MCF 10A (cell line): ENCODE measurements around the gene ABHD15. TPM values are rescaled to one million over a fixed set of nuclear protein-coding genes. Genes with fewer than 3 reads are reported as not detected.

Experiments used
- BruUV-seq: library from RNA; stranded (reverse); fragments of 400-500 nt; replicated peaks from 2 replicates; lab custom pipeline; 2021; lab: Mats Ljungman, UMichigan
- CTCF ChIA-PET: fragments of 300-600 bp; sonication (Branson Sonifier 250); formaldehyde crosslinking; extraction: SDS; loops from one replicate; lab custom pipeline; 2021; ENCODE audit warnings: antibody characterized with exemption, inconsistent platforms; lab: Yijun Ruan, JAX
- POLR2A ChIA-PET: fragments of 300-600, 350-650 bp; sonication (Branson Sonifier 250); formaldehyde crosslinking; extraction: SDS; loops from one replicate; lab custom pipeline; 2020; ENCODE audit warnings: antibody characterized with exemption, inconsistent platforms; lab: Yijun Ruan, JAX
- DNase-seq: peaks from one replicate; pipeline ENCODE4 v3.0.0-alpha.2; 2018; ENCODE audit not compliant: unreplicated experiment
- H3K27ac Mint-ChIP-seq: one replicate; pipeline ENCODE4 v1.8.0; 2022; ENCODE audit warnings: mild to moderate bottlenecking, low read depth, mixed read lengths; ENCODE audit not compliant: unreplicated experiment
- H3K27me3 Mint-ChIP-seq: one replicate; pipeline ENCODE4 v1.8.0; 2022; ENCODE audit warnings: mixed read lengths; ENCODE audit not compliant: insufficient read depth, unreplicated experiment
- H3K36me3 Mint-ChIP-seq: one replicate; pipeline ENCODE4 v1.8.0; 2022; ENCODE audit warnings: mild to moderate bottlenecking, moderate library complexity, mixed read lengths; ENCODE audit not compliant: insufficient read depth, unreplicated experiment
- H3K4me1 Mint-ChIP-seq: one replicate; pipeline ENCODE4 v1.8.0; 2022; ENCODE audit warnings: mixed read lengths; ENCODE audit not compliant: insufficient read depth, unreplicated experiment
- H3K4me3 Mint-ChIP-seq: one replicate; pipeline ENCODE4 v1.8.0; 2022; ENCODE audit warnings: mild to moderate bottlenecking, moderate library complexity, mixed read lengths; ENCODE audit not compliant: unreplicated experiment
- H3K9me3 Mint-ChIP-seq: one replicate; pipeline ENCODE4 v1.8.0; 2022; ENCODE audit warnings: mixed read lengths; ENCODE audit not compliant: unreplicated experiment
- intact Hi-C: fragments of 100-400 bp; cut with micrococcal nuclease; formaldehyde crosslinking; loops from 2 replicates; pipeline ENCODE4 v1.14.1; 2022
- total RNA-seq: library from RNA; stranded (reverse); gene quantifications from 2 replicates; pipeline ENCODE4 v1.2.3, GENCODE V29; 2022
- TF ChIP-seq, protein P1 (sequence below): fragments of 200-600 bp; IDR thresholded peaks from one replicate; pipeline ENCODE4 v1.8.0; 2022; ENCODE audit warnings: antibody characterized with exemption, mild to moderate bottlenecking; ENCODE audit not compliant: unreplicated experiment

Gene ABHD15
- total RNA-seq, 1 experiment from 2014 or later: 2.8 TPM

DNA sequence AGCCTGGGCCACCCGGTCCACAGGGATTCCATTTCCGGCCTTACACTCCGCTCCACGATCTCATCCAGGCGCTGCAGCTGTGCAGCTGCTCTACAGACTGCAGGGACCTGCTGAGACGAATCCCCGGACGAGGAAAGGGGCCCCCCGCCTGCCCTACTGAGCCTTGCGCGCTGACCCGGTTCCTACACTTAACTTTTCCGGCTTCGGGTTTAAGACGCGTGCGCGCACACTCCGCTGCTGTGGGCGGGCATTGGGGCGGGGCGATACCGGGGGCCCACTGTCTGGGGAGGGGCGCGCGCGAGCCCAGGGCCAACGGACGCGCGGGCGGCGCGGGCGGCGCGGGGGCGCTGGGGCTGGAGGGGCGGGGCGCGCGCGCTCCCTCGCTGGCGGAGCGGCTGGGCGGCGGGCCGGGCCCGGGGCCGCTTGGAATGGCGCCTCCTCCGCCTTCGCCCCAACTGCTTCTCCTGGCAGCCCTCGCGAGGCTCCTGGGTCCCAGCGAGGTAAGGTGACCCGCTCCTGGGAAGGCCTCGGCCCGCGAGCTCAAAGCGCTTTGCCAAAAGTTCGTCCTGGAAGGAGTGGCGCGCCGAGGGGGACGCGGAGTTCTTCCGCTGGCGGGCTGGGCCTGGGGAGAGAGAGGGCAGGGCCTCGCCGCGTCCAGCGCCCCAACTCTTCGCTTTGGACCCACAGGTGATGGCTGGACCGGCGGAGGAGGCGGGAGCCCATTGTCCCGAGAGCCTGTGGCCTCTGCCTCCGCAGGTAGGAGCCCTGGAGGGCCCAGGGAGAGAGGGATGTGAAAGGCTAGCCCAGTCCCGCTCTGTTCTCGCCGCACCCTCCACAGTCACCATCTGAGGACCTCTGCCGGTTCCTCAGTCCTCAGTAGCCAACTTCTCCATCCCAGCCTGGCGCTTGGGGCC lies 1.8 kb upstream of the ABHD15 start, which contains the start of gene TP53I13:
TSS of gene TP53I13 (plus strand) at position 371 of the 914 bp plus-strand sequence. CDS start at position 429, 58 bp downstream.
- peak within 1 kb of the TSS; percentile 78 for H3K27ac Mint-ChIP-seq
- CTCF ChIA-PET: interaction anchor here (0.6 to 9.2 kb wide), 7 partner anchors 13 to 199 kb away, joined by 3 to 57 read pairs (median 4); partner anchors contain the start of gene ANKRD13B
- POLR2A ChIA-PET: interaction anchor here (0.6 to 5.8 kb wide), 21 partner anchors 13 to 422 kb away, joined by 3 to 43 read pairs (median 4); partner anchors contain the start of genes ANKRD13B, NUFIP2, SSH2 and TAOK1
- TF ChIP-seq, protein P1, sequence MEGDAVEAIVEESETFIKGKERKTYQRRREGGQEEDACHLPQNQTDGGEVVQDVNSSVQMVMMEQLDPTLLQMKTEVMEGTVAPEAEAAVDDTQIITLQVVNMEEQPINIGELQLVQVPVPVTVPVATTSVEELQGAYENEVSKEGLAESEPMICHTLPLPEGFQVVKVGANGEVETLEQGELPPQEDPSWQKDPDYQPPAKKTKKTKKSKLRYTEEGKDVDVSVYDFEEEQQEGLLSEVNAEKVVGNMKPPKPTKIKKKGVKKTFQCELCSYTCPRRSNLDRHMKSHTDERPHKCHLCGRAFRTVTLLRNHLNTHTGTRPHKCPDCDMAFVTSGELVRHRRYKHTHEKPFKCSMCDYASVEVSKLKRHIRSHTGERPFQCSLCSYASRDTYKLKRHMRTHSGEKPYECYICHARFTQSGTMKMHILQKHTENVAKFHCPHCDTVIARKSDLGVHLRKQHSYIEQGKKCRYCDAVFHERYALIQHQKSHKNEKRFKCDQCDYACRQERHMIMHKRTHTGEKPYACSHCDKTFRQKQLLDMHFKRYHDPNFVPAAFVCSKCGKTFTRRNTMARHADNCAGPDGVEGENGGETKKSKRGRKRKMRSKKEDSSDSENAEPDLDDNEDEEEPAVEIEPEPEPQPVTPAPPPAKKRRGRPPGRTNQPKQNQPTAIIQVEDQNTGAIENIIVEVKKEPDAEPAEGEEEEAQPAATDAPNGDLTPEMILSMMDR: no peak
- BruUV-seq: no TSS peak
- H3K4me3 Mint-ChIP-seq: peak within 1 kb of the TSS; percentile 80
- H3K27me3 Mint-ChIP-seq: no peaks in the 10 kb centered on the region
- H3K36me3 Mint-ChIP-seq: peaks cover 15% of the 10 kb centered on the region
- peaks cover 14% of the 10 kb centered on the region for H3K4me1 Mint-ChIP-seq
- DNase-seq: peak; percentile 78
- H3K9me3 Mint-ChIP-seq: no peaks in the 10 kb centered on the region
- intact Hi-C loops: loop anchor here (2.0 kb wide), 1 partner anchor 22 kb away; no protein-coding TSS in a partner anchor

DNA sequence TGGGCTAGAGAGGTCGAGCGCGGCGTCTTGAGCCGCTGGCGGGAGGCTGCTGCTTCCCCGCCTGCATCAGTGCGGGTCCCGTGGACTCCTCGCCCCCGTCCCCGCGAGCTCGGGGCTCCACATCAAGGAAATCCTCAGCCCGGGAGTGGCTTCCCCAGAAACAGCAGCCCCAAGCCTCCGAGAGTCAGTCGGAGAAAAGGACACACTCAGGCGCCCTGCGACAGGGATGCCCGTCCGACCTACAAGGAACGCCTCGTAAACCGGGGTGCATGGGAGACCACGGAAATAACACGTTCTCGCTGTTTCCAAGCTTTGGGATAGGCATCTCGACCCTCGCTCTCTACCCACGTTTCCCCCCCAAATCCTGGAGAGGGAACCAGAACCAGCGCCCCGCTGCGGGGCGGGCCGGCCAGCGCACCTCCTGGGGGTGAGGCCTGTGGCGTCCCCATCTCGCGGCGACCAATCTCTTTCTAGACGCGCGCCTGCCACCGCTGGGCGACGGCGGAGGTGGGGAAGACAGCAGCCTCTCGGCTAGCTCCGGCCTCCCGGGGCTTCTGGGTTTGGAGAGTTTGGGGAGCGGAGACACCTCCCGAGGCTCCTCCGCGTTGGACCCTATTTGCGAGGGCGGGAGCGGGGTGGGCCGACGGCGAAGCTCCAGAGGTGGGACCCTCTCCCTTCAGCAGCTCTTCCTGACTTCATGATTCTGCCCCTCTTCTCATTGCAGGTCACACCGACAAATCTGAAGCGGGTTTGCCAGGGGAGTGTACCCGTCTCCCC lies 905 bp upstream of the ABHD15 start:
- BruUV-seq: TSS peak; percentile 32
- no peaks in the 10 kb centered on the region for H3K27me3 Mint-ChIP-seq
- ChIA-PET POLR2A (interaction anchor here (0.6 to 5.8 kb wide), 20 partner anchors 12 to 423 kb away, joined by 3 to 43 read pairs (median 4); partner anchors contain the start of genes ANKRD13B, NUFIP2, SSH2 and TAOK1), CTCF (interaction anchor here (0.5 to 9.2 kb wide), 7 partner anchors 14 to 632 kb away, joined by 3 to 57 read pairs (median 3); partner anchors contain the start of gene ANKRD13B)
- peak overlapping the region; percentile 80 for H3K4me3 Mint-ChIP-seq
- intact Hi-C loops: loop anchor here (2.0 kb wide), 1 partner anchor 23 kb away; no protein-coding TSS in a partner anchor
- DNase-seq: peak; percentile 59
- TF ChIP-seq, protein P1: peak; percentile 32
- peaks cover 14% of the 10 kb centered on the region for H3K4me1 Mint-ChIP-seq
- H3K9me3 Mint-ChIP-seq: no peaks in the 10 kb centered on the region
- peak overlapping the region; percentile 78 for H3K27ac Mint-ChIP-seq
- H3K36me3 Mint-ChIP-seq: peaks cover 9% of the 10 kb centered on the region

DNA sequence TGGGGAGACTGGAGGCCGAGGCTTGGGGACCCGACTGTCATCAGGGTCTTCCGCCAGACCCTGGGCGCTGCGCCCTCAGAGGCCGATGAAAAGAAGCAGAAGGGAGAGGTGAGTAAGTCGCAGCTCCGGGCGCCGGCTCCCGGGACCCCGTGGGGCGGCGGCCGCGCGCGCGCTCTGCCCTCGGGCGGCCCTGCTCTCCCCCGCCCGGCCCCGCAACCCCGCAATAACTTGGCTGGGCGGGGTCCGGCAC lies 392 bp upstream of the ABHD15 start:
- CTCF ChIA-PET: interaction anchor here (0.6 to 9.2 kb wide), 5 partner anchors 14 to 451 kb away, joined by 3 to 57 read pairs (median 5); partner anchors contain the start of gene ANKRD13B
- Mint-ChIP-seq H3K27ac (peak overlapping the region; percentile 78), H3K4me1 (peaks cover 14% of the 10 kb centered on the region), H3K27me3 (no peaks in the 10 kb centered on the region), H3K36me3 (peaks cover 9% of the 10 kb centered on the region), H3K9me3 (no peaks in the 10 kb centered on the region), H3K4me3 (peak overlapping the region; percentile 80)
- TF ChIP-seq, protein P1: no peak
- no TSS peak for BruUV-seq
- no peak for DNase-seq
- intact Hi-C loops: no loop called here
- POLR2A ChIA-PET: interaction anchor here (0.6 to 5.8 kb wide), 15 partner anchors 12 to 391 kb away, joined by 3 to 43 read pairs (median 4); partner anchors contain the start of genes ANKRD13B, SSH2 and TAOK1
